Kidney epithelial cell (primary cell): ENCODE results near the gene NUP210. TPM values are rescaled to one million over a fixed set of nuclear protein-coding genes. Genes with fewer than 3 reads are reported as not detected.
"Not testable (repeated sequence)": the region's sequence is repeated elsewhere in the genome, so short reads cannot be mapped to it uniquely, and the experiment has no call there.

Experiments
- DNase-seq: peaks from one replicate; pipeline ENCODE4 v3.0.0-alpha.2; 2010; ENCODE audit warnings: low read depth
- H3K27me3 ChIP-seq: 2 replicates; pipeline ENCODE4 v1.6.0; 2011; ENCODE audit warnings: low read length; ENCODE audit not compliant: control insufficient read depth, insufficient read depth
- H3K36me3 ChIP-seq: 2 replicates; pipeline ENCODE4 v1.5.1; 2011; ENCODE audit warnings: low read length; ENCODE audit not compliant: control insufficient read depth, insufficient read depth
- H3K4me3 ChIP-seq: 2 replicates; pipeline ENCODE4 v1.5.1; 2011; ENCODE audit warnings: low read depth, mild to moderate bottlenecking, control low read depth, low read length
- CTCF ChIP-seq: IDR thresholded peaks from 2 replicates; pipeline ENCODE4 v1.5.1; 2011; ENCODE audit warnings: mild to moderate bottlenecking, moderate library complexity, low read length, control low read depth, inconsistent platforms; ENCODE audit not compliant: insufficient read depth, poor library complexity, severe bottlenecking
- total RNA-seq: library from RNA; depleted of rRNA; stranded (reverse); fragments of >200 nt; gene quantifications from 2 replicates; pipeline ENCODE4 v1.2.3, GENCODE V29; 2015

Gene NUP210
- total RNA-seq, 1 donor from 2014 or later = 36.2 TPM

- TF ChIP-seq CTCF = no peak
- Histone ChIP-seq H3K36me3 (no peaks in the 10 kb centered on the region), H3K4me3 (no peak overlapping the region), H3K27me3 (no peaks in the 10 kb centered on the region)
- no peak for DNase-seq
These were observed 13.8 kb upstream of the NUP210 start for GRCh38 chr3:13433912-13434311.

- H3K36me3 ChIP-seq = no peaks in the 10 kb centered on the region
- TF ChIP-seq CTCF = no peak
- no peak for DNase-seq
- H3K27me3 ChIP-seq = no peaks in the 10 kb centered on the region
- H3K4me3 ChIP-seq = no peak overlapping the region
These were observed 12.0 kb upstream of the NUP210 start for GRCh38 chr3:13432093-13432492.

- H3K36me3 ChIP-seq, DNase-seq, H3K4me3 ChIP-seq, H3K27me3 ChIP-seq: not testable (repeated sequence)
These were observed 10.3 kb upstream of the NUP210 start for GRCh38 chr3:13430411-13430875.

- H3K4me3 ChIP-seq = no peak overlapping the region
- no peak for DNase-seq
- H3K27me3 ChIP-seq = no peaks in the 10 kb centered on the region
- H3K36me3 ChIP-seq = no peaks in the 10 kb centered on the region
- no peak for TF ChIP-seq CTCF
These were observed 9.6 kb upstream of the NUP210 start for GRCh38 chr3:13429631-13430291.

- DNase-seq, H3K27me3 ChIP-seq, H3K36me3 ChIP-seq, H3K4me3 ChIP-seq: not testable (repeated sequence)
These were observed 8.6 kb upstream of the NUP210 start for GRCh38 chr3:13428678-13429077.

GRCh38 chr3:13427662-13428603, 7.8 kb upstream of the NUP210 start:
- Histone ChIP-seq H3K27me3 (no peaks in the 10 kb centered on the region), H3K36me3 (no peaks in the 10 kb centered on the region), H3K4me3 (no peak overlapping the region)
- TF ChIP-seq CTCF = no peak
- DNase-seq = no peak
